Measurements from ENCODE around the gene TUBB2A.
"Not testable (repeated sequence)": the region's sequence is repeated elsewhere in the genome, so short reads cannot be mapped to it uniquely, and the experiment has no call there.

The TUBB2A gene

DNA sequence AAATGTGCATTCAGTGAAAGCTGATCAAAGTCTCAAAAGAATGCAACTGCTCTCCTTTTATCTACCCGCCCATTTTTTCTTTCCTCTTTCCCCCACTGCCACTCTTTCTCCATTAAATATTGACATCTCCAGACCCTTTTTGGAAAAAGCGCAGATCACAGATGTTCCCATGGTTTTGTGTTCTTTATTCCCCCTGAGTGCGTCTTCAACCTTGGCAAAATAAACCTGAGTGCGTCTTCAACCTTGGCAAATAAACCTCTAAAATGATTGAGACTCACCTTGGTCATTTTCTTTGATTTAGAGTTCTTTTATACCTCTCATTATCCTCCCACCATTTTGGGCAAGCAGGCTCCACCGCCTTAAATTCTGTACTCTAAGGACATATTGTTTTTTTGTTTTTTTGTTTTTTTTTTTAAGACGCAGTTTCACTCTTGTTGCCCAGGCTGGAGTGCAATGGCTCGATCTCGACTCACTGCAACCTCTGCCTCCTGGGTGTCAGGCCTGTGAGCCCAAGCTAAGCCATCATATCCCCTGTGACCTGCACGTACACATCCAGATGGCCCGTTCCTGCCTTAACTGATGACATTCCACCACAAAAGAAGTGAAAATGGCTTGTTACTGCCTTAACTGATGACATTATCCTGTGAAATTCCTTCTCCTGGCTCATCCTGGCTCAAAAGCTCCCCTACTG is 9.3 kb upstream of the TUBB2A start:
- H3K9ac ChIP-seq (ENCODE audit: insufficient read length, low read depth); H3K4me1 ChIP-seq (ENCODE audit: insufficient read depth, insufficient read length); H3K36me3 ChIP-seq (ENCODE audit: insufficient read depth, insufficient read length, low read length); H3K27me3 ChIP-seq (ENCODE audit: insufficient read depth, insufficient read length); H3K4me3 ChIP-seq (ENCODE audit: insufficient read length, low read depth); DNase-seq (ENCODE audit: low read depth, low spot score): not testable (repeated sequence)
- H3K9me3 ChIP-seq (ENCODE audit: insufficient read depth, low read length), result peaks cover 34% of the 10 kb centered on the region; the same call in 1 of the 2 replicates

DNA sequence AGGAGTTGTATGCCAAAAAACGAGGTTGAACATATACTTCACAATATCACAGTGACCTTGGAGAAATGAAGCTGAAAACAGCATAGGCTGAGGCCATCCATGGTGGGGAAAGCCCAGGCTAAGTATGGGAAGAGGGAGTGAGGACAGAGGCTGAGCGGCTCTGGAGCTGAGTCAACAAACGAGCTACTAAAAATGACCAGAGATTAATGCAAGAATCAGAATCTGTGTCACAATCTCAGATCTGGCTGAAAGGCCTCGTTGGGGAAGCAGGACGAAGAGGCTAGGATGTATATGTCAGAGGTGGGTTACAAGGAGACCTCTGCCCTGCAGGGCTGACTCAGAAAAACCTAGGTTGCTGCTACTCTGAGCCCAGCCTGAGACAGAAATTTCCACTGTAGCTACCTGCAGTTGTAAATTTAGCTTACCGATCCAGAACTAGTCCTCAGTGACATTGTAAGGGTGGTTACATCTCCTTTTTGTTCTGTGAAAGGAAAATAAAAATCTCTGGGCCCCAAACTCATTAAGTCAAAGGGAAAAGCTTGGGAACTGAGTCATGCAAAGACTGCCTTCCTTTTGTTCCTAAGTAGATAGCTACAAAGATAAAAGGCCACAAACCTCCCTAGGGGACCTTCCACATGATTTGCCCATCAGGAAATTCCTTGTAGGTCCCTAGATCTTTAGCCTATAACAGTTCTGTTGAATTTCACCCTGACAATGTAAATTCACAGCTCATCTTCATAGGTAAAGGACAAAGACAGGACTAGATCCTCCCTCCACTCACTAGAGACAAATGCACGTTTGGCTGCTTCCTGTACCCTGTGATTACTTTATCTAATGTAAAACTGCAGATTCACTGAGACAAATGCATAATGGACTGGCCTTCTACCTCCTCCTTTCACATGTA is 8.5 kb upstream of the TUBB2A start:
- Histone ChIP-seq H3K4me3 (ENCODE audit: insufficient read length, low read depth) (no peak overlapping the region), H3K9ac (ENCODE audit: insufficient read length, low read depth) (peak overlapping the region; percentile 79), H3K36me3 (ENCODE audit: insufficient read depth, insufficient read length, low read length) (peaks cover 3% of the 10 kb centered on the region), H3K27me3 (ENCODE audit: insufficient read depth, insufficient read length) (no peaks in the 10 kb centered on the region), H3K9me3 (ENCODE audit: insufficient read depth, low read length) (peaks cover 26% of the 10 kb centered on the region; the same call in 1 of the 2 replicates), H3K4me1 (ENCODE audit: insufficient read depth, insufficient read length) (peaks cover 4% of the 10 kb centered on the region)
- DNase-seq (ENCODE audit: low read depth, low spot score), result peak; percentile 84
- no peak for TF ChIP-seq ZNF274 (IDR thresholded peaks at IDR 0.05; ENCODE audit: low read depth, low read length)
- no peak for TF ChIP-seq SUZ12 (IDR thresholded peaks at IDR 0.05; ENCODE audit: extremely low read depth, insufficient read depth, insufficient read length)
- TF ChIP-seq YY1 (IDR thresholded peaks at IDR 0.05; ENCODE audit: insufficient read depth, insufficient read length), result no peak

DNA sequence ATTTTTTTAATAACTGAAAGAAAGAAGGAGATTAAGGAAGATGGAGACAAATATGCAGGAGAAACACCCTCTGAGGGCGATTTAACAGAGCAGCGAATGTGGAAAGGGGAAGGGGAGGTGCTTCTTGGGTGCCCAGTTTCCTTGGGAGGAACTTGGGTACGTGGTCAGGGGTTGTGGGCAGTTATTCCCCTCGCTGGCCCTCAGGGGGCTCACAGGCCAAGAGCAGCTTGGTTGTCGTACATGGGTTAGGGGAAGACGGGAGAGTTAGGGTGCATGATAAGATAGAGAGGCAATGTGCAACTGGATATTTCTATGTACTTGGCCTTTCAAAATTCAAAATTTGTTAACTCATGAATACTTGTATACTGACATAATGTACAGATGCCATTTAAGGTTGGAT is 7.0 kb upstream of the TUBB2A start:
- Histone ChIP-seq H3K9me3 (ENCODE audit: insufficient read depth, low read length) (peaks cover 19% of the 10 kb centered on the region; the same call in 1 of the 2 replicates), H3K4me3 (ENCODE audit: insufficient read length, low read depth) (no peak overlapping the region), H3K27me3 (ENCODE audit: insufficient read depth, insufficient read length) (no peaks in the 10 kb centered on the region), H3K36me3 (ENCODE audit: insufficient read depth, insufficient read length, low read length) (peaks cover 3% of the 10 kb centered on the region), H3K9ac (ENCODE audit: insufficient read length, low read depth) (peak overlapping the region; percentile 38), H3K4me1 (ENCODE audit: insufficient read depth, insufficient read length) (peaks cover 4% of the 10 kb centered on the region)
- DNase-seq (ENCODE audit: low read depth, low spot score), result no peak
- TF ChIP-seq SUZ12 (IDR thresholded peaks at IDR 0.05; ENCODE audit: extremely low read depth, insufficient read depth, insufficient read length) (no peak), ZNF274 (IDR thresholded peaks at IDR 0.05; ENCODE audit: low read depth, low read length) (no peak), YY1 (IDR thresholded peaks at IDR 0.05; ENCODE audit: insufficient read depth, insufficient read length) (no peak)

DNA sequence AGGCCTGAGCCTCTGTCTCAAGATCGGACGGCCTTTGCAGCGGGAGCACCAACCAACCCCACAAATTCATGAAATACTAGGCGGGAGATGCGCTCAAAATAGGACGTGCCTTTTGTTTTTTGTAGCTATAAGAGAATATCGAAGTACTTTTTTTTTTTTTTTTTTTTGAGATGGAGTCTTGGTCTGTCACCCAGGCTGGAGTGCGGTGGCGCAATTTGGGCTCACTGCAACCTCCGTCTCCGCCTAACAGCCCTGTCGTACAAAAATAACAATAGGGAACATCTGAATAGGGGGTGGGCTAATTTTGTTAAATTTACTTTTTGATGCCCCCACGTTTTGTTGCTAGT is 5.9 kb upstream of the TUBB2A start:
- peaks cover 4% of the 10 kb centered on the region for H3K4me1 ChIP-seq (ENCODE audit: insufficient read depth, insufficient read length)
- peak overlapping the region; percentile 68 for H3K9ac ChIP-seq (ENCODE audit: insufficient read length, low read depth)

DNA sequence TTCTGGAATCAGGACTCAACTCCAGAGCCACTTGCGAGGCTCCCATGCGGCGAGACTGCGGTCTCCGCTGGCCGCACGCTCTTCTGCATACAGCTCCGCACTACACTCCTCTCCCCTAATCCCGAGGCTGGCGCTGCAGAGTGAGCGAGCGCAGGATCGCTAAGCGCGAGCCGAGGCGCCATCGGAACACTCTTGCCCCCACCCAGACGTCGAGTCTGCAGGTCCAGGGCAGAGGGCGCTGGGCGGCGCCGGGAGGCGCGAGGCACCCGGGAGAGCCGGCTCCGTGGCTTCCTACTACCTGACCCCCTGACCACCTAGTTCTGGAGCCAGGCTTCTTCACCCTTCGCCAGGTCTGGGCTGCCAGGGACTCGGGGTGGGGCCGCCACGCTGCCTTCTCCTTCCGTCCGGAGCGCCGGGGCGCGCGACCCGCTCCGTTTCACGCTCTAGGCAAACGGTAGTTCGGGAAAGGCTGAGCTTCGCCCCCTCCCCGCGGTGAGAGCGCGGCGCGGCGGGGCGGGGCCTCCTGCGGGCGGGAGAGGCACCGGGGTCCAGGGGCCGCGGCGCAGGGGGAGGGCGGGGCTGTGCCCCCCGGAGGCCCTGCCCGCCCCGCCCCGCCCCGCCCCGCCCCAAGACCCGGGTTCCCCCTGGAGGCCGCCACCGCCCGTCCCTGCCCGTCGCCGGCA is 5.4 kb upstream of the TUBB2A start:
- peak overlapping the region; percentile 99 for H3K9ac ChIP-seq (ENCODE audit: insufficient read length, low read depth)
- H3K36me3 ChIP-seq (ENCODE audit: insufficient read depth, insufficient read length, low read length), result peaks cover 3% of the 10 kb centered on the region
- TF ChIP-seq ZNF274 (IDR thresholded peaks at IDR 0.05; ENCODE audit: low read depth, low read length) (no peak), SUZ12 (IDR thresholded peaks at IDR 0.05; ENCODE audit: extremely low read depth, insufficient read depth, insufficient read length) (no peak), YY1 (IDR thresholded peaks at IDR 0.05; ENCODE audit: insufficient read depth, insufficient read length) (no peak)
- H3K27me3 ChIP-seq (ENCODE audit: insufficient read depth, insufficient read length), result no peaks in the 10 kb centered on the region
- H3K4me1 ChIP-seq (ENCODE audit: insufficient read depth, insufficient read length), result peaks cover 4% of the 10 kb centered on the region
- peak overlapping the region; percentile 88 for H3K4me3 ChIP-seq (ENCODE audit: insufficient read length, low read depth)
- DNase-seq (ENCODE audit: low read depth, low spot score), result peak; percentile 62
- H3K9me3 ChIP-seq (ENCODE audit: insufficient read depth, low read length), result peaks cover 10% of the 10 kb centered on the region; the same call in 1 of the 2 replicates

More for the DNA sequence above, 5.9 kb upstream of the TUBB2A start:
- H3K36me3 ChIP-seq (ENCODE audit: insufficient read depth, insufficient read length, low read length), result peaks cover 3% of the 10 kb centered on the region
- peak overlapping the region; percentile 28 for H3K4me3 ChIP-seq (ENCODE audit: insufficient read length, low read depth)
- no peaks in the 10 kb centered on the region for H3K27me3 ChIP-seq (ENCODE audit: insufficient read depth, insufficient read length)
- no peak for DNase-seq (ENCODE audit: low read depth, low spot score)
- H3K9me3 ChIP-seq (ENCODE audit: insufficient read depth, low read length), result peaks cover 12% of the 10 kb centered on the region; the same call in 1 of the 2 replicates
- TF ChIP-seq SUZ12 (IDR thresholded peaks at IDR 0.05; ENCODE audit: extremely low read depth, insufficient read depth, insufficient read length), result no peak
- TF ChIP-seq YY1 (IDR thresholded peaks at IDR 0.05; ENCODE audit: insufficient read depth, insufficient read length), result no peak
- TF ChIP-seq ZNF274 (IDR thresholded peaks at IDR 0.05; ENCODE audit: low read depth, low read length), result no peak

DNA sequence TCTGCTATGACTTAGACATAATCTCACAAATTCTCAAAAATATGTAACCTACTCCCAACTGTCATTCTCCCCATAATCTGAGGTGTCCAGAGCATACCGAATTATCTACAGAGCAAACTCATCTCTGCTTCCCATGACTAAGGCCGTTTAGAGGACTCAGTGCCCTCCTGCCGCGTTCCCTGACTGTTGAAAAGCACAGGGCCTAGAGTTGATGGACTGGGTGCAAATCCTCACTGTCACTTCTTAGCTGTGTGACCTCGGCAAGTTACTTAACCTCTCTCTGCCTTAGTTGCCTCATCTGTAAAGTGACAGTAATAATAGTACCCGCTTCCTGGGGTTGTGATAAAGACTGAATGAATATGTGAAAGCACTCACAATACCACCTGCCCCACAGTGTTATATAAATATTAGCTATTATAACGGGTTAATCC is 4.7 kb upstream of the TUBB2A start:
- peaks cover 3% of the 10 kb centered on the region for H3K36me3 ChIP-seq (ENCODE audit: insufficient read depth, insufficient read length, low read length)
- peak overlapping the region; percentile 88 for H3K4me3 ChIP-seq (ENCODE audit: insufficient read length, low read depth)
- TF ChIP-seq ZNF274 (IDR thresholded peaks at IDR 0.05; ENCODE audit: low read depth, low read length) (no peak), YY1 (IDR thresholded peaks at IDR 0.05; ENCODE audit: insufficient read depth, insufficient read length) (no peak), SUZ12 (IDR thresholded peaks at IDR 0.05; ENCODE audit: extremely low read depth, insufficient read depth, insufficient read length) (no peak)
- DNase-seq (ENCODE audit: low read depth, low spot score), result no peak
- H3K9me3 ChIP-seq (ENCODE audit: insufficient read depth, low read length), result peaks cover 10% of the 10 kb centered on the region; the same call in 1 of the 2 replicates
- peaks cover 4% of the 10 kb centered on the region for H3K4me1 ChIP-seq (ENCODE audit: insufficient read depth, insufficient read length)
- H3K27me3 ChIP-seq (ENCODE audit: insufficient read depth, insufficient read length), result no peaks in the 10 kb centered on the region
- H3K9ac ChIP-seq (ENCODE audit: insufficient read length, low read depth), result peak overlapping the region; percentile 99

All from NT2/D1 (cell line).